Measurements from ENCODE around the gene OR51F1.

GRCh38 chr11:4727171-4727570 lies 42.6 kb downstream of the OR51F1 start:
- TF ChIP-seq, protein P1, sequence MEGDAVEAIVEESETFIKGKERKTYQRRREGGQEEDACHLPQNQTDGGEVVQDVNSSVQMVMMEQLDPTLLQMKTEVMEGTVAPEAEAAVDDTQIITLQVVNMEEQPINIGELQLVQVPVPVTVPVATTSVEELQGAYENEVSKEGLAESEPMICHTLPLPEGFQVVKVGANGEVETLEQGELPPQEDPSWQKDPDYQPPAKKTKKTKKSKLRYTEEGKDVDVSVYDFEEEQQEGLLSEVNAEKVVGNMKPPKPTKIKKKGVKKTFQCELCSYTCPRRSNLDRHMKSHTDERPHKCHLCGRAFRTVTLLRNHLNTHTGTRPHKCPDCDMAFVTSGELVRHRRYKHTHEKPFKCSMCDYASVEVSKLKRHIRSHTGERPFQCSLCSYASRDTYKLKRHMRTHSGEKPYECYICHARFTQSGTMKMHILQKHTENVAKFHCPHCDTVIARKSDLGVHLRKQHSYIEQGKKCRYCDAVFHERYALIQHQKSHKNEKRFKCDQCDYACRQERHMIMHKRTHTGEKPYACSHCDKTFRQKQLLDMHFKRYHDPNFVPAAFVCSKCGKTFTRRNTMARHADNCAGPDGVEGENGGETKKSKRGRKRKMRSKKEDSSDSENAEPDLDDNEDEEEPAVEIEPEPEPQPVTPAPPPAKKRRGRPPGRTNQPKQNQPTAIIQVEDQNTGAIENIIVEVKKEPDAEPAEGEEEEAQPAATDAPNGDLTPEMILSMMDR (IDR thresholded peaks at IDR 0.05): no peak
- TF ChIP-seq POLR2A (IDR thresholded peaks at IDR 0.05): no peak
